CD4-positive, alpha-beta T cell treated with Interleukin-12 subunit alpha and Interleukin-12 subunit beta, for 1 hour (primary cell): ENCODE results near the gene SLC12A7.
"Not testable (repeated sequence)": the region's sequence is repeated elsewhere in the genome, so short reads cannot be mapped to it uniquely, and the experiment has no call there.

ENCODE experiments used
- DNase-seq: peaks from one replicate; pipeline ENCODE4 v3.0.0-alpha.2; 2020

Gene SLC12A7

DNA sequence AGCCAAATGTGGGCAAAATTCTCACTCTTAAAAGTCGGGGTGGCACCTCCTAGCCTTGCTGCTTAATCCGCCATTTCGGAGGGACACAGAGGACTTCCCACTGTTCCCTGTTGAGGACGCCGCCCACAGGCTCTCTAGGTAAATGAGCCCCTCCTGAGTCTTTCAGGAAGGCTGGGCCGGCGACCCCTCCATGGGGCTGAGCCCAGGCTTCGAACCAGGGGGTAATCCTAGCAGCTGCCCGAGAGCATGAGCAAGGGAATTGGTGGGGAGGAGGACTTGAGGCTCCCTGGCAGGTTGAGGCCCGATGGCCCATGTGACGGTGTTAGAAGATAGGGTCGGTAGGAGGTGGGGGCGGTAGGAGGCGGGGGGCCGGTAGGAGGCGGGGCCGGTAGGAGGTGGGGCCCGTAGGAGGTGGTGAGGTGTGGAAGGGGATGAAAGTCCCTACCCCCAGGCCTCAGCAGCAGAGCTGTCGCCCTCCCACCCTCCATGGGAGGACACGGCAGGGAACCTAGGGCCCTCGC, 17.1 kb downstream of the SLC12A7 start:
- no peak for DNase-seq

DNA sequence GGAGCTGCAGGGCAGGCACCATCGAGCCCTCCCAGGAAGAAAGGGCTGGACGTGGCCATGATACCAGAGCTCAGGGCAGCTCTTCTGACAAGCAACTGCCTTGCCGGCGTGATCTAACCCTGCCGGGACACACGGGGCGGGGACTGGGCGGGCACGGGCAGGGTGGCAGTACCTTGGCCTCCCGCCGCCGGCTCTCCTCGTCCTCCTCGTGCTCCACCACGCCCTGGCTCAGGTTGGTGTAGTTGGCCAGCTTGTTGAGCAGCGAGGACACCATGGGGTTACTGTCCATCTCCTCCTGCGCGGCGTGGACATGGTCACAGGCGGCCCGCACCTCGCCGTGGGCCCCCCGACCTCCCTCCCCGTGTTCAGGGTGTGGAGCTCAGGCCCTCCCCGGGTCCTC, 18.5 kb downstream of the SLC12A7 start:
- no peak for DNase-seq

DNA sequence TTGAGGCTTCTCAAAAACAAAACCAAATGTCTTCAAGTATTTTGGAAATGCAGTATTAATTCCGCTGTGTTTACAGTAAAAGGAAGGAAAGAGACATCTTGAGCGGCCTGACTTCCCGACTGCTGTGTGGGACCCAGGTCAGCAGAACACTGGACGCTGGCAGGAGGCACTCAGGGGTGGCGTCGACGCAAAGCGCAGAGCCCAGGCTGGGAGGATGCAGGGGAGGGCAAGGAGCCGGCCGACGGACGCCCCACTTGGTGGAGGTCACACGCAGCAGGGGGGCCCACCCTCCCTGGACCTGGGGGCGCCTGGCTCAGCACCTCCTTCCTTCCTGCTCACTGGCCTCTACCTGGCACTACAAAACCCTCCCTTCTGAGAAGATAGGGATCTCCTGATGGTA, 19.7 kb downstream of the SLC12A7 start:
- DNase-seq = no peak

DNA sequence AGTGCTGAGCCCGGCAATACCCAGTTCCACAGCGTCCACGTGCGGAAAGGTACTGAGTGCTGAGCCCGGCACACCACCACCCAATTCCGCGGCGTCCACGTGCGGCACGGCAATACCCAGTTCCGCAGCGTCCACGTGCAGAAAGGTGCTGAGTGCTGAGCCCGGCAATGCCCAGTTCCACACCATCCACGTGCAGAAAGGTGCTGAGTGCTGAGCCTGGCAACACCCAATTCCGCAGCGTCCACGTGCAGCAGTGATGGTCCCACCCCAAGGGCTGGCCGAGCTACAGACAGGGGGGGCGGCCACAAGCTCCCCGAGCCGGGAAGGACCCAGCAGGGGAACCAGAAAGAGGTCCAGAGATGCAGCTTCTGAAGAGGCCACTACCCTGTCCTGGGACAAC, 20.2 kb downstream of the SLC12A7 start:
- DNase-seq = no peak

DNA sequence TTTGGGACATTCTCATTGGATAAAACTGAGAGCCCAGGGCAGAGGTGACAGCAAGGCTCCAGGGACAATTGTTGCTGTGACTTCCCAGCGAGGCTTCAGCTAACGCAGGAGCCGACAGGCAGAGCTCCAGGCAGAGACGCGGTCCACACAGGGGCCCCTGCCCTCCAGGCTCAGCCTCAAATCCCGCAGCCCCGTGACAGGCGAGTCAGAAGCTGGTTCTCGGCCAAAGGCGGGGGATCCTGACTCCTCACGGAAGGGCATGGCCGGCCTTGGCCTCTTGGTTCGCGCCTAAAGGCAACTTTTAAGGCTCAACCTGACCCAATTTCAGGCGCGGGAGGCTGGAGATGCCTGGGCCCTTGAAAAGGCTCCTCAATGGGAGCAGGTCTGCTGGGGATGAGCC, 21.3 kb downstream of the SLC12A7 start:
- DNase-seq = no peak

DNA sequence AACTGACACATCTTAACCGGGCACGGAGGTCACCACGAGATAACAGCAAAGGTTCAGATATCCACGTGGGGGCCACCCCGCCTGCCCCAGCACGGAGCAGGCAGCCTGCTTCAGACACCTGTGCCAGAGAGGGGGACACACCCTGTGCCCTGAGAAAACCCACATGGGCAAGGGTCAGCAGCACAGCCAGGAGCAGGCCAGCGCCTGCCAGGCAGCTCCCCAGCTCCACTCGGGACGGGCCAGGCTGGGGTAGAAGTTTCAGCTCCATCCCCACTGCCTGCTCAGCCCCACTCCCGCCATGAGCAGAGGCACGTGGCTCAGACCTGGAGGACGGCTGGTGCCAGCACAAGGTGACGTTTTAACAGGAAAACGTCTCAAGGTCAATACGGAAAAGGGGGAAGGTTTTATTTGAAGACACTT, 22.2 kb downstream of the SLC12A7 start:
- DNase-seq = no peak

DNA sequence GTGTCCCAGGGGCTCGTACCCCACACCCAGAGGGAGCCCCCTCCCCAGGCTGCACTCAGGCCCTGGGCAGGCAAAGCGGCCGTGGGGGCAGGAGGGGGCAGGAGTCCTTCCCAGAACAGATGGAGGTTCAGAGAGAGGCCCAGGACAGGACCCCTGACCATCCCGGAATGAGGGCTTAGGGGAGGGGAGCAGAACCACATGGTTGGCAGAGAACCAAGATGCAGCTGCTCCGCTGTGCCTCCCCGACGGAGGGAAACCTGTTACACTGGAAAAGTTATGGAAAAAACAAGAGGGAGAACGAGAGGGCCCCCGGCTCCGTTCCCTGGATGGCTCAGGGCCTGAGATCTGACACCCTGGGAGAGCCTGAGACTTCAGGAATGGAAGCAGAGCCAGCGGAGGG, 22.7 kb downstream of the SLC12A7 start:
- DNase-seq = no peak

DNA sequence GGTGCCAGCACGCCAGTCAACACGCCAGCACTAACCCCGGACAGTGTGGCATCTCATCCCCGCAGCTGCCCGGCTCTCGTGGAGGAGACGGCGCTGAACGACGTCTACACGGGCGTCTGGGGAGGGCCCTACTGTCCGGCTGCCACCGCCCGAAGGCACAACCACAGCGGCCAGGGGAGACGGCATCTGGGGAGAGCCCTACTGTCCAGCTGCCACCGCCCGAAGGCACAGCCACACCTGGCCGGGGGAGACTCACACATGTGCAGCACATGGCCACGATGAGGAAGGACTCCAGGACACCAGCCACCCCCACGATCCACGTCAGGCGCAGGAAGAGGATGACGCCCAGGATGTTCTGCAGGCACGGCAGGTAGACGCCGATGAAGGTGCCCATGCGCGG, 23.1 kb downstream of the SLC12A7 start:
- DNase-seq = no peak

DNA sequence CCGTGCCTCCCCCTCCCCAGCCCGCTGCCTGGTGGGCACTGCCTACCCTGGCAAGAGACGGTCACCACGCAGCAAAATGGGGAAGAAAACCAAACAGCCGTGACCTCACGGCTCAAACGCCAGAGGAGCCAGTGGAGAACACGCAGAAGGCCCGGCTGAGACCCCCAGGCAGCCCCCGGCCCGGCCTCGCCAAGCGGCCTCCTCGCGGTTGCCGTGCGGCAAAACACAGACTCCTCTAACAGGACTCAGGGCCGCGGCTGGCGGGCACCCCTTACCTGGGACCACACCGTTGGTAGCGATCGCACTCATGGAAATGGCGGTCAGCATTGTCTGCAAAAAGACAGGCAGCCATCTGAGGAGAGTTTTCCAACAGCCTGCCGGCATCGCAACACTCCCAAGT, 23.8 kb downstream of the SLC12A7 start:
- DNase-seq = no peak

DNA sequence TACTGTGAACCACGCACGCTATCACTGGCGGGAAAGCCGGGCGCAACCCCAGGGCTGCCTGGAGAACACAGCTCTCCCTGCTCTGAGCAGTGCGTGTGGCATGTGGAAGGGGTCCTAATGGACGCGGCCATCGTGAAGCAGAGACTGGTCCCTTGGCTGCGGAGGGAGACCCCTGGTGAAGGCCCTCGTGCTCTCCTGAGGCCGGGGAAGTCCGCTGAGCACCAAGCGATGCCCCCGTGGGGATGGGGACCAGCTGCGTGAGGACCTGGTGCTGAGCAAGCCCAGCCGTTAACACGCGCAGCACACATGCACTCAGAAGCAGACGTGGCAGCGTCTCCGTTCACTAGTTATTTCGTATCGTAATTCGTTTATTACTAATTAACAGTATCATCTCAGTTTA, 24.4 kb downstream of the SLC12A7 start:
- no peak for DNase-seq

DNA sequence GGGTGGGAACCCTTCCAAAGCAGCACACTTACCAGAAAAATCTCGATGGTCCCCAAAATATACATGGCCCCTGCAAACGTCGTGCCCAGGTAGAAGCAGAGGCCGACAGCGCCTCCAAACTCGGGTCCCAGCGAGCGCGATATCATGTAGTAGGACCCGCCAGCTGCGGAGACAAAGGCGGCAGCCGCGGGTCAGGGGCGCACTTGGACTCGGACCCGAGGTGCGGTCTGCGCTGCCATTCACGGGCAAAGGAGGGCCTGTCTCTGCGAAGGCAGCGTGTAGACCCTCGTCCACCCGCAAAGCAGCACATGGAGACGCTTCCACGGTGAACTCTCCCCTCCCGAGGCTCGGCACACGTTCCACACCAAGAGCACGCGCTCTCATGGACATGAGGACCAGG, 25.0 kb downstream of the SLC12A7 start:
- DNase-seq = no peak

DNA sequence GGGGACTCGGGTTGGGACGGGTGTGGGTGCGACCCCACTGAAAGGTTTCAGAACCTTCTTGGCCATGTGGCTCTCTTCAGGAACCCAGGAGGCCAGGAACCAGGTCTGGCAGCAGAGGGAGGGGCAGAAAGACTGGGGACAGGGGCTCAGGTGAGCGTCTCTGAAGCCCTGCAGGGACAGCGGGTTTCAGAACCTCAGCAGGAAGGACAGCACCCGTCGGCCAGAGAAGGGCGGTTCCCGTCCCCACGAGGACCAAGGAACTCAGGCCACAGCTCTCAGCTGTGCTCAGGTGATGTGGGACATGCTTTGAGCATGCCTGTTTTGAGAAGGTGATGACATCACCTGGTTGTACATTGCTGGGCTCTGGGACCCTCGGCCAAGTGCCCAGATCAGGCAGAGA, 25.7 kb downstream of the SLC12A7 start:
- DNase-seq = no peak

DNA sequence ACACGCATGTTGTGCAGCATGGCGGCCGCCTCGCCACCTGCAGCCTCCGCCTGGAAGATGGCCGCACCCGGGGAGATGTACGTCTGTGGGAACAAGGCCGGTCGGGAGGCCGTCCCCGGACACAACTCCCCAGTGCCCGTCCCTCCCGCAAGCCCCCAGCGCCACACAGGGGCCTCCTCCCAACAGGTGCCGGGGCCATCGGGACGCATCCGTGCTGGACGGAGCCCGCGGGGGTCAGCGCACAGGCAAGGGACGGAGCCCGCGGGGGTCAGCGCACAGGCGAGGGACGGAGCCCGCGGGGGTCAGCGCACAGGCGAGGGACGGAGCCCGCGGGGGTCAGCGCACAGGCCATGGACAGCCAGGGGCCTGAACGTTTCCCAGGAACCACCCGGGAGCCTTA, 26.5 kb downstream of the SLC12A7 start:
- DNase-seq = no peak

DNA sequence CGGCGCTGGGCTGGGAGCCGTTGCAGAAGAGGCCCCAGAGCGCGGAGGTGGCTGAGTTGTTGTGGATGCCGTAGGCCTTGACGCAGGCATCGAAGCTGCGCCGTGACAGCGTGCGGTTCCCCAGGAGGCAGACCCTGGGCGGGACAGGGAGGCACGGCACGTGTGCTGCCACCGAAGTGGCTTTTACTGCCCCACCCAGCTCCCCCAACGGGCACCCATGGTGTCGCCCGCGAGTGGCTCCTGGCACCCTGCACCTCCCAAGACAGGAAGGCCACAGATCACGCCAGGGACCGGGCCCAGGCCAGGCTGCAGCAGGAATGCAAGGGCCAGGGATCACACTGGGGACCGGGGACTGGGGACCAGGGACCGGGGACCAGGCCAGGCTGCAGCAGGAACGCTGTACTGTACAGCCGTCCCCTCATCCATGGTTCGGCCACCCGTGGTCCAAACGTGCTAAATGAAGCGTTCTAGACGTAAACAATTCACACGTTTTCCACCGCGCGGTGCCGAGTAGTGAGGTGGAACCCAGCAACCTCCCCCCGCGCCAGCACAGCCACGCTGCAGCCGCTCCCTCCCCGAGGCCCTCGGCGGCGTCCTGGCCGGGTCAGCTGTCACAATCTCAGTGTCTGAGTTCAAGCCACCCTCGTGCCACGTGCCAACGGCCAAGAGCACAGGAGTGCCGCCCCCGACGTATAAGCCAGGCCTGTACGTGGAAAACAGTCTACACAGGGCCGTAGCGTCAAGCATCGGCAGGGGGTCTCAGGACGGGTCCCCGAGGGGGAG, 27.8 kb downstream of the SLC12A7 start:
- DNase-seq = no peak

DNA sequence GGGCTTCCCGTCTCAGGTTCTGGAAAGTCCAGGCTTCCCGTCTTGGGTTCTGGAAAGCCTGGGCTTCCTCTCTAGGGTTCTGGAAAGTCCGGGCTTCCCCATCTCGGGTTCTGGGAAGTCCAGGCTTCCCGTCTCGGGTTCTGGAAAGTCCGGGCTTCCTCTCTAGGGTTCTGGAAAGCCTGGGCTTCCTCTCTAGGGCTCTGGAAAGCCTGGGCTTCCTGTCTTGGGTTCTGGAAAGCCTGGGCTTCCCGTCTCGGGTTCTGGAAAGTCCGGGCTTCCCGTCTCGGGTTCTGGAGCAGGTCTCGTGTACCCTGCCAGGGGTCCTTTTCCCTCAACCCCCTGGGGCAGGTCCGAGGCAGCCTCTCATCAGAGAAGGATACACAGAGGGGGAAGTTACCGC, 28.8 kb downstream of the SLC12A7 start:
- not testable (repeated sequence) for DNase-seq

DNA sequence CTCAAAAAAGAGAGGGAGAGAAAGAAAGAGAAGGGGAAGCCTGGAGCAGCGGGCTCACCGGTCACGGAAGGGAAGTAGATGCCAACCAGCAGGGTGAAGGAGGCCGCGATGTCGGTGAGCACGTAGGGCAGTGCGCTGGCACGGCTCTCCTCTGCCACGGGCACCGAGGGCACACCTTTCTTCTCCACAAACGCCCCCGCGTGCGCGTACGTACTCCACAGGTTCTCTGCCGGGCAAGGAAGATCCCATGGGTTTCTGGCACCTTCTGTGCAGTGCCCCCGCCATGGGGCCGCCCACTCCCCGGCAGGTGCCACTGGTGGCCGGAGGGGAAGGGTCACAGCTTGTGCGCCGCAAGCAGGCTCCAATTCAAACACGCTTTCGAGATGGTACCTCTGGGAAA, 30.3 kb downstream of the SLC12A7 start:
- no peak for DNase-seq

DNA sequence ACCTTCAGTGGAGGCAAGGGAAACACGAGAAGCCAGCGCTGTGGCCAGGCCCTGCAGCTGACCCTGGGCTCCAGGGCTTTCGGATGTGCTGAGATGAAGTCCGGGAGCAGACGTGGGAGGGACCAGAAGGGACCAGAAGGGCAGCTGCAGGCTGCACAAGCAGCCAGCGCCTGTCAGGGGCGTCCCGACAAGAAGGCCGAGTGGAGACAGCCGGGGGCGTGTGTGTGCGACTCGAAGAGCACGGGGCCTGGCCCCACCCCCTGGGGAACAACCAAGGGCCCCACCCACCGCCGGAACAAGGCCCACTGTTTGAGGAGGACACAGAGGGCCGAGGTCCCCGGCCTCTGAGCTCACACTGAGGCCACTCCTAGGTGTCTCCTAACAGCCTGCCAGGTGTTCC, 31.4 kb downstream of the SLC12A7 start:
- DNase-seq = no peak

DNA sequence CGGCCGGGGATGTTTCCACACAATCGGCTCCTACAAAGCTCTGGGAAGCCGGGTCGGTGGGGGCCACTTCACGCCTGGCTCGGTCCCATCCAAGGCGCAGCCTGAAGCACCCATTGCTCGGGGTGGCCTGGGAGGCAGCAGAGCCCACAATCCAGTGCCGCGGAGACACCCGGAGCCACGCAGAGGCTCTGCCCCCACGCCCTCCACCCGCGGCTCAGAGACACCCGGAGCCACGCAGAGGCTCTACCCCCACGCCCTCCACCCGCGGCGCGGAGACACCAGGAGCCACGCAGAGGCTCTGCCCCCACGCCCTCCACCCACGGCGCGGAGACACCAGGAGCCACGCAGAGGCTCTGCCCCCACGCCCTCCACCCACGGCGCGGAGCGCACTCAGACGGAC, 31.9 kb downstream of the SLC12A7 start:
- no peak for DNase-seq

DNA sequence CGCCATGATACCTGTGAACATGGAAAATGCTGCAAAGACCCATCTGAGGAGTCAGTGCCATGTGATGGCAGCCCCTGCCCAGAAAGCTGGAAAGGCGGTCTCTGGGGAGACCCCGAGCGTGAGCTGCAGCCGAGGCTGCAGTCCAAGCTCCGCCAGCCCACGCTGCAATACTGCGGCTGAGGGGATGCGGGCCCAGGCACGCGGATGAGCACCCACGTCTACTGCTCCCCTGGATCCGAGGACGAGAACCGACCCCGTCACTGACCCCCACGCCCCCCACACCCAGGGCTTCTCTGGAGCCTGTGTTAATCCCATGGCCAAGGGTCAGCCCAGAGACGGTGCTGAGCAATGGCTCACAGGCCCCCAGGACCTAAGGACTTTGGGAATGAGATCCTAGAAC, 32.4 kb downstream of the SLC12A7 start:
- DNase-seq = no peak

DNA sequence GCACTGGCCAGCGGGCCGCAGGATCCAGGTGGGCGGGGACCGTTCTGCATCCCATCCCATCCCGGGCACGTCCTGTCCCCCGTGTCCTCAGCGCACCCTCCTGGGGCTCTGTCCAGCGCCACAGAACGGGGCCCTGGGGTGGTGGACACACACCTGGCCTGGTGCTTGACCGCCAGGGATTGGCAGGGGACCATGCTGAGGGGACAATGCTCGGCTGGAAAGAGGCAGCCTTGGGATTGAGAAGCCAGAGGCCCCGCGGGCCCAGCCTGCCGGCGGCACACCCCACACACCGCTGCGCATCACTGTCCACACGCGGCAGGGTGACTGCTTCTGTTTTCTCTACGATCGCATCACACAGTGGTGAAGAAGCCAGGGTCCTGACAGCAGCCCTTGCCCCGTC, 33.0 kb downstream of the SLC12A7 start:
- no peak for DNase-seq

DNA sequence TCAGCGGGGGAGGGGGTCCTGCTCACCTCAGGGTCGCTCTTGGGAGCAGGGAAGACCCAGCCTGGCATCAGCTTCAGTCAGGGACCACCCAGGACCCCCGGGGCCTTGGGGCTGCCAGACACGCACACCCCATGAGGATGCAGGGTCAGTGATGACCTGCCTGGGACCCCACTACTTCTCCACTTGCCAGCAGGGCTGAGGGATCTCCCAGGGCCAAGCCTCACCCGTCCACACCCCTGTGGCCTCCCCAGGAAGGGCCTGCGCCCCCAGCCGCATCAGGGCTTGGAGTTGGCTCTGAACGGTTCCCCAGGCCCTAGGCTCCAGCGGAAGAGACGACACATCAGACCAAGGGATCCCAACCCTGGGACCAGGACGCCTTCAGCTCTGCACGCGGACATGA, 33.7 kb downstream of the SLC12A7 start:
- no peak for DNase-seq

DNA sequence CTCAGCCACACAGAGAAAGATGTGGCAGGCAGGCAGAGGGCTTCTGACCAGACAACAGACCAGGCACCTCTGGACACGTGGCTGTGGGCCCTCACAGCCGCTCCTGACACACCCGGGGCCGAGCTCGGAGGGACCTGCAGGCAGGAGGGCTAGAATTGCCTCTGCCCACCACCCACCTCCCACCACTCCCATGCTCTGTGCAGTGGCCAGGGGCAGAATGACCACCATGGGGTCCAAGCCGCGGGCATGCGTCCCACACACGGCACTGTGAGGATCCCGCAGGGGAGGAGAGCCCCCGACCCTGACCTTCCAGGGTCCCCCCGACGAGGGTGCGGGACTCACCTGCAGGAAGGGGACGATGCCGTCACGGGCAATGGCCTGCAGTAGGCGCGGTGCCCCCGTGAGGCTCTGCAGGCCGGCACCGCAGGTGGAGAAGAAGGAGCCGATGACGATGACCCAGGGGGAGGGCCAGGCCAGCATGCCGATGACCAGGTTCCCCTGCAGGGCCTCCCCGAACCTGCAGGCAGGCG, 34.3 kb downstream of the SLC12A7 start:
- no peak for DNase-seq

DNA sequence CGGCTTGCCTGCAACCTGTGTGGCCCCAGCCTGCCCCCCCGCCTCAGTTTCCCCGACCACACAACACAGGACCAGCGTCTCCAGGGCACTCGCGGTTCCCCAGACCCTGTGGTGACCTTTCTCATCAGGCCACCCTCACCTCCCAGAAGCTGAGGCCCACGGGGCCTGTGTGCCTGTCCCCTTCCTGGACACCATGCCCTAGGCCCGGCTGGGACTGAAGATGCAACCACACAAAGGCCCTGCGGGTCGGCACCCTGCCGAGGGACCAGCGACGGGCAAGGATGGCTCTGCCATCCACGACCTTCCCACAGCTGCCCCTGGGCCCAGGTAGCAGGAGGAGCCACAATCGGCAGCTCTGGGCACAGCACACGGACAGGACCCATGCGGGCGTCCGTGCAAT, 34.8 kb downstream of the SLC12A7 start:
- DNase-seq = no peak

DNA sequence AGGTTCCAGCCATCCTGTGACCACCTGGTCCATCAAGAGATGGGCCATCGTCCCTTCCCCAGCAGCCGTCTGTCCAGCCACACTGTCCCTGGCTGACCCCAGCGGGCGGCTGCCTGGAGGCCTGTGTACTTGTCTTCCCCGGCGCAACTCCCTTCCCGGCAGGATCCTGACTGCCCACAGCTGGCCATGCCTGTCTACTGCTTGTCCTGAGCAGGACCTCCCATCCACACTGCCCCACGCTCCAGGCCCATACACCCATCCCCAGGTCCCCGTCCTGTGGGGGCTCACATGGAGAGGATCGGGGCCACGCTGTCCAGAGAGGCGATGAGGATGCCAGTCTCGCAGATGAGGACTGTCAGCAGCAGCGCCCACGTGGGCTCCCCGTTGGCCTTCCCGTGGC, 35.5 kb downstream of the SLC12A7 start:
- DNase-seq = no peak

DNA sequence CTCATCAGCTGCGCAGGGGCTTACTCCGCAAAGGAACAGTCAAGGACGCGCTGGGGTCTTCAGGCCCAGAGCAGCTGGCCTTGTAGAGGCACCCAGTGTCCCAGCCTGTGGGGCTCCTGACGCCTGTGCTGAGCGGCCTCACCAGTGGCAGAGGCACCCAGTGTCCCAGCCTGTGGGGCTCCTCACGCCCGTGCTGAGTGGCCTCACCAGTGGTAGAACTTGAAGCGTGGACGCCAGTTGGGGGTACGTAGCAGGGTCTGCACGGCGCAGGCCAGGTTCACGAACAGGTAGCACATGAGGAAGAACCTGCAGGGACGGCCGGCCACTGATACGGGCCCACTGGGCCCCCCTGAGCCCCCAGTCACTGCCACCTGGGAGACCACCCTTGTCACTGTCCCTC, 35.9 kb downstream of the SLC12A7 start:
- no peak for DNase-seq
